ENCODE measurements around the gene BBS10. TPM values are rescaled to one million over a fixed set of nuclear protein-coding genes. Genes with fewer than 3 reads are reported as not detected.
"Not testable (repeated sequence)": the region's sequence is repeated elsewhere in the genome, so short reads cannot be mapped to it uniquely, and the experiment has no call there.

The BBS10 gene
- total and polyA plus RNA-seq, 9 of the 15 experiments (the other 6 are each of a cell fraction or from before 2014, with no cell fraction given), result 2.3 to 14.9 (median 5.9) TPM

DNA sequence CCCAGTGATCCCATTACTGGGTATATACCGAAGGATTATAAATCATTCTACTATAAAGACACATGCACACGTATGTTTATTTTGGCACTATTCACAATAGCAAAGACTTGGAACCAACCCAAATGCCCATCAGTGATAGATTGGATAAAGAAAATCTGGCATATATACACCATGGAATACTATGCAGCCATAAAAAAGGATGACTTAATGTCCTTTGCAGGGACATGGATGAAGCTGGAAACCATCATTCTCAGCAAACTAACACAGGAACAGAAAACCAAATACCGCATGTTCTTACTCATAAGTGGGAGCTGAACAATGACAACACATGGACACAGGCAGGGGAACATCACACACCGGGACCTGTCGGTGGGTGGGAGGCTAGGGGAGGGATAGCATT, 15.9 kb upstream of the BBS10 start:
- H3K4me1 ChIP-seq (replicated peaks in 1 of 2; ENCODE audit: control insufficient read depth in 2 of 2, insufficient read depth in 2 of 2, low read length in 2 of 2); in situ Hi-C loops (cut with MboI); FAIRE-seq; intact Hi-C loops (cut with micrococcal nuclease); H2AFZ ChIP-seq (ENCODE audit: low read depth, low read length); H3K27ac ChIP-seq (ENCODE audit: extremely low read depth, low read depth, low read length); H3K9me3 ChIP-seq (replicated peaks; ENCODE audit: control insufficient read depth, insufficient read depth, low read depth, low read length); ATAC-seq; H3K27me3 ChIP-seq (ENCODE audit: control insufficient read depth in 2 of 2, insufficient read depth in 2 of 2, low read length in 2 of 2); DNase-seq (ENCODE audit: extremely low read depth in 1 of 4, low spot score in 3 of 4); H3K9ac ChIP-seq (ENCODE audit: insufficient read depth in 1 of 2, low read depth in 2 of 2, low read length in 2 of 2); H4K20me1 ChIP-seq (replicated peaks; ENCODE audit: control insufficient read depth, insufficient read depth, low read length); BruUV-seq (replicated peaks); H3K9me1 ChIP-seq (ENCODE audit: control insufficient read depth, insufficient read depth, low read length); H3K4me2 ChIP-seq (ENCODE audit: insufficient read depth, low read length); H3K79me2 ChIP-seq (ENCODE audit: control insufficient read depth, insufficient read depth, low read length); POLR2A ChIA-PET; H3K4me3 ChIP-seq; CTCF ChIA-PET (ENCODE audit: low intra/inter-chr PET ratio): not testable (repeated sequence)
- WGBS (ENCODE audit: insufficient coverage, low coverage, missing lambda C conversion rate), result 93% methylated on average over 5 of the region's 5 CpGs
- H3K36me3 ChIP-seq (ENCODE audit: control insufficient read depth, insufficient read depth, low read length), result peaks cover 33% of the 10 kb centered on the region
- TF ChIP-seq ZNF146 (CRISPR knock-in tag; IDR thresholded peaks at IDR 0.05; ENCODE audit: unreplicated experiment), result peak; percentile 87
- peak; percentile 28; the same call in 1 of the 2 replicates for TF ChIP-seq BCOR (IDR thresholded peaks at IDR 0.05)

- H3K9ac ChIP-seq (ENCODE audit: insufficient read depth in 1 of 2, low read depth in 2 of 2, low read length in 2 of 2), result no peak overlapping the region
- intact Hi-C loops (cut with micrococcal nuclease), result no loop called here
- ATAC-seq (no peak), FAIRE-seq (no peak), DNase-seq (ENCODE audit: extremely low read depth in 1 of 4, low spot score in 3 of 4) (no peak)
- ChIA-PET CTCF (ENCODE audit: low intra/inter-chr PET ratio) (no interaction called here), POLR2A (interaction anchor here (1.3 kb wide), 1 partner anchor 12 kb away, joined by 5 read pairs; the partner anchor contains the start of gene BBS10)
- H3K27me3 ChIP-seq (ENCODE audit: control insufficient read depth in 2 of 2, insufficient read depth in 2 of 2, low read length in 2 of 2), result no peaks in the 10 kb centered on the region
- H2AFZ ChIP-seq (ENCODE audit: low read depth, low read length), result no peak overlapping the region
- H3K79me2 ChIP-seq (ENCODE audit: control insufficient read depth, insufficient read depth, low read length), result no peaks in the 10 kb centered on the region
- in situ Hi-C loops (cut with MboI), result no loop called here
- no peak overlapping the region for H3K4me3 ChIP-seq
- BruUV-seq (replicated peaks), result no TSS peak
- WGBS (ENCODE audit: insufficient coverage, low coverage, missing lambda C conversion rate), result 97% methylated on average over 8 of the region's 9 CpGs
- no peaks in the 10 kb centered on the region for H3K9me1 ChIP-seq (ENCODE audit: control insufficient read depth, insufficient read depth, low read length)
- H3K36me3 ChIP-seq (ENCODE audit: control insufficient read depth, insufficient read depth, low read length), result peaks cover 26% of the 10 kb centered on the region; the same call in 2 of the 3 replicates
- H3K9me3 ChIP-seq (replicated peaks; ENCODE audit: control insufficient read depth, insufficient read depth, low read depth, low read length), result no peaks in the 10 kb centered on the region
- no peaks in the 10 kb centered on the region for H4K20me1 ChIP-seq (replicated peaks; ENCODE audit: control insufficient read depth, insufficient read depth, low read length)
- no peak overlapping the region for H3K4me2 ChIP-seq (ENCODE audit: insufficient read depth, low read length)
- no peaks in the 10 kb centered on the region for H3K4me1 ChIP-seq (replicated peaks in 1 of 2; ENCODE audit: control insufficient read depth in 2 of 2, insufficient read depth in 2 of 2, low read length in 2 of 2)
- H3K27ac ChIP-seq (ENCODE audit: extremely low read depth, low read depth, low read length), result no peak overlapping the region
- TF ChIP-seq CBFB (CRISPR knock-in tag; IDR thresholded peaks at IDR 0.05) (no peak), KAT8 (IDR thresholded peaks at IDR 0.05; ENCODE audit: low read depth) (no peak), GABPB2 (CRISPR knock-in tag; conservative IDR thresholded peaks at IDR 0.05) (no peak), ZFP36 (IDR thresholded peaks at IDR 0.05; ENCODE audit: low read depth, low read length, partially characterized antibody) (no peak), SNRNP70 (optimal IDR thresholded peaks at IDR 0.05; ENCODE audit: low read depth, low read length) (no peak), ZNF76 (CRISPR knock-in tag; IDR thresholded peaks at IDR 0.05; ENCODE audit: borderline replicate concordance) (no peak), NBN (IDR thresholded peaks at IDR 0.05; ENCODE audit: low read depth) (no peak), ZNF785 (CRISPR knock-in tag; IDR thresholded peaks at IDR 0.05) (no peak), JUN (IDR thresholded peaks at IDR 0.05; ENCODE audit: borderline replicate concordance, low read depth, low read length) (no peak), JUN (CRISPR knock-in tag; IDR thresholded peaks at IDR 0.05; ENCODE audit: borderline replicate concordance) (no peak), ETS2 (tag; IDR thresholded peaks at IDR 0.05; ENCODE audit: borderline replicate concordance, poor library complexity, severe bottlenecking) (no peak), HEY1 (CRISPR knock-in tag; IDR thresholded peaks at IDR 0.05; ENCODE audit: borderline replicate concordance) (no peak), ESRRA (IDR thresholded peaks at IDR 0.05; ENCODE audit: borderline replicate concordance, low read depth) (no peak), ZNF408 (CRISPR knock-in tag; IDR thresholded peaks at IDR 0.05; ENCODE audit: low read depth) (no peak), MAFF (IDR thresholded peaks at IDR 0.05; ENCODE audit: low read length) (no peak), POLR2A (conservative IDR thresholded peaks at IDR 0.05) (no peak)
Measured at GRCh38 chr12:76360316-76360715, 12.1 kb upstream of the BBS10 start.
